Neural cell (in vitro differentiated cells): ENCODE measurements around the gene MUL1. TPM values are rescaled to one million over a fixed set of nuclear protein-coding genes. Genes with fewer than 3 reads are reported as not detected.

Experiments
- H2AFZ ChIP-seq: fragments of 200-600, 300-800 bp; sonication (generic), shearing (Covaris generic); 2 replicates; pipeline ENCODE4 v1.6.0; 2014; ENCODE audit warnings: low read depth, mild to moderate bottlenecking, antibody characterized with exemption, low read length, moderate library complexity
- H3F3A ChIP-seq: fragments of 200-600 bp; shearing (Covaris generic); 2 replicates; pipeline ENCODE4 v1.6.1; 2016; ENCODE audit warnings: mild to moderate bottlenecking, moderate library complexity, mixed read lengths, antibody characterized with exemption, low read length; ENCODE audit not compliant: insufficient read depth, poor library complexity, severe bottlenecking
- H3K27ac ChIP-seq: fragments of 200-600, 300-800 bp; sonication (generic), shearing (Covaris generic); 2 replicates; pipeline ENCODE4 v1.5.1; 2014; ENCODE audit warnings: mild to moderate bottlenecking, low read length, moderate library complexity
- H3K27me3 ChIP-seq: fragments of 300-800, 200-600 bp; sonication (generic), shearing (Covaris generic); 2 replicates; pipeline ENCODE4 v1.6.0; 2014; ENCODE audit warnings: mild to moderate bottlenecking, low read depth, low read length, moderate library complexity; ENCODE audit not compliant: insufficient read depth
- H3K36me3 ChIP-seq: fragments of 300-800, 200-600 bp; sonication (generic), shearing (Covaris generic); 2 replicates; pipeline ENCODE4 v1.5.1; 2014; ENCODE audit warnings: mild to moderate bottlenecking, antibody characterized with exemption, low read length, moderate library complexity; ENCODE audit not compliant: insufficient read depth
- H3K4me2 ChIP-seq: fragments of 300-800, 200-600 bp; sonication (generic), shearing (Covaris generic); 2 replicates; pipeline ENCODE4 v1.6.0; 2014; ENCODE audit warnings: mild to moderate bottlenecking, low read length
- H3K4me3 ChIP-seq: fragments of 300-800, 200-600 bp; sonication (generic), shearing (Covaris generic); 2 replicates; pipeline ENCODE4 v1.5.1; 2014; ENCODE audit warnings: mild to moderate bottlenecking, low read length, moderate library complexity
- H3K79me2 ChIP-seq: fragments of 200-600 bp; shearing (Covaris generic); replicated peaks from 2 replicates; pipeline ENCODE4 v1.6.0; 2014; ENCODE audit warnings: mild to moderate bottlenecking, low read length, moderate library complexity; ENCODE audit not compliant: insufficient read depth
- H3K9ac ChIP-seq: fragments of 300-800, 200-600 bp; sonication (generic), shearing (Covaris generic); 2 replicates; pipeline ENCODE4 v1.6.1; 2016; ENCODE audit warnings: mild to moderate bottlenecking, low read length, mixed read lengths
- H3K9me2 ChIP-seq: fragments of 200-600 bp; shearing (Covaris generic); 2 replicates; pipeline ENCODE4 v1.6.1; 2016; ENCODE audit warnings: mild to moderate bottlenecking, low read length, mixed read lengths; ENCODE audit not compliant: insufficient read depth
- H3K9me3 ChIP-seq: fragments of 200-600, 300-800 bp; sonication (generic), shearing (Covaris generic); 2 replicates; pipeline ENCODE4 v1.6.1; 2016; ENCODE audit warnings: mild to moderate bottlenecking, mixed run types, low read length, moderate library complexity, mixed read lengths
- H4K20me1 ChIP-seq: fragments of 200-600 bp; shearing (Covaris generic); 2 replicates; pipeline ENCODE4 v1.6.1; 2016; ENCODE audit warnings: mild to moderate bottlenecking, mixed run types; ENCODE audit not compliant: insufficient read depth
- EP300 ChIP-seq: fragments of 450-650 bp; conservative IDR thresholded peaks from 2 replicates; pipeline ENCODE4 v1.6.1; 2014; ENCODE audit warnings: antibody characterized with exemption, mild to moderate bottlenecking, moderate library complexity; ENCODE audit not compliant: poor library complexity, severe bottlenecking
- EZH2 ChIP-seq: fragments of 200-600, 300-800 bp; shearing (Covaris generic), sonication (generic); IDR thresholded peaks from 2 replicates; pipeline ENCODE4 v1.6.1; 2014; ENCODE audit warnings: antibody characterized with exemption, low read length, borderline replicate concordance, mild to moderate bottlenecking; ENCODE audit not compliant: insufficient read depth, poor library complexity, severe bottlenecking
- MXI1 ChIP-seq: fragments of 450-650 bp; conservative IDR thresholded peaks from 2 replicates; pipeline ENCODE4 v1.6.1; 2014; ENCODE audit warnings: antibody characterized with exemption, mild to moderate bottlenecking; ENCODE audit not compliant: poor library complexity, severe bottlenecking
- POLR2AphosphoS5 ChIP-seq: IDR thresholded peaks from 2 replicates; pipeline ENCODE4 v1.6.1; 2012
- RAD21 ChIP-seq: fragments of 450-650 bp; conservative IDR thresholded peaks from 2 replicates; pipeline ENCODE4 v1.6.1; 2014; ENCODE audit warnings: antibody characterized with exemption, mild to moderate bottlenecking, moderate library complexity
- SMC3 ChIP-seq: fragments of 450-650 bp; conservative IDR thresholded peaks from 2 replicates; pipeline ENCODE4 v1.6.1; 2014; ENCODE audit warnings: antibody characterized with exemption, mild to moderate bottlenecking, moderate library complexity; ENCODE audit not compliant: poor library complexity
- TAF1 ChIP-seq: IDR thresholded peaks from 2 replicates; pipeline ENCODE4 v1.6.1; 2012; ENCODE audit warnings: low read depth
- polyA plus RNA-seq: library from polyadenylated mRNA; depleted of rRNA; stranded (reverse); fragments of >200 nt; gene quantifications from 2 replicates; pipeline ENCODE4 v1.2.3, GENCODE V29; 2014
- TF ChIP-seq, protein P1 (sequence below): fragments of 450-650 bp; IDR thresholded peaks from 2 replicates; pipeline ENCODE4 v1.5.1; 2014; ENCODE audit warnings: antibody characterized with exemption, mild to moderate bottlenecking, moderate library complexity; ENCODE audit not compliant: poor library complexity, severe bottlenecking
- TF ChIP-seq, protein P2 (sequence below): IDR thresholded peaks from 2 replicates; pipeline ENCODE4 v1.6.1; 2012; ENCODE audit warnings: borderline replicate concordance

The MUL1 gene
- polyA plus RNA-seq, 1 donor from 2014 or later = 13.5 TPM

DNA sequence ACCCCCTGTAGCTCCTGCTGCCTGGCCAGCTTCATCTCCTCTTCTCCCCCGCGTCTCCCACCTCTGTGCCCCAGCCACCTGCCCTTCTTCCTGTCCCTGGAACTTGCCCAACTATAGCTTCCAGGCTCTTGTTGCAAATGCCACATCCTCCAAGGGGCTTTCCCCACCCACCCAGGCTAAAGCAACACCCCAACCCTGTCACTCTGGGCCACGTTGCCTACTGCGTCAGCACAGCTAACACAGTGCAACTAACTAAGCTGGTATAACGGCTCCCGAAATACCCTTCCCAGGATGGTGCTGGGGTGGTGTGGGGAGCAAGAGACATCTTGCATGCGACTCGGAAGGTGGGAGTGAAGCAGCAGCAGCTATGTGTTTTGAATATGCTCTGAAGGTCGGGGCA is 41.7 kb downstream of the MUL1 start (continued):
- TF ChIP-seq POLR2AphosphoS5 = no peak
- TF ChIP-seq SMC3 = no peak
- no peak for TF ChIP-seq MXI1
- TF ChIP-seq RAD21 = no peak

DNA sequence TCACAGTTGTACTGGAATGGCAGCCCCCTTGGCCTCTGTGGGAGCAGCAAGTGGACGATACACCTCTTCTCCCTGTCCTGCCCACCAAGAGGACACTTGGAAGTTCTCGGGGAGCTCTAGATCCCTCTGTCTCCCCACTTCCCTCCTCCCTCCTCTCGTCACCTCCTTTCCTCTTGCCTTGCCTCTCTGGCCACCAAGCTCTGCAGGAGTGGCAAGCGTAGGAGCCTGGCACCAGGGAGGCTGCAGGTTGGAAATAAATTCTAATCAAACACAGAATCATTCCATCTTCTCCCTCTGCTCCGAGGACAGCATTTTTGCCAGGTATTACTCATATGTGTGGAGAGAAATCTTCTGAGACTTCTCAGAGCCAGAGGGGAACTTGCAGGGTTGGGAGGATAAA is 42.8 kb downstream of the MUL1 start:
- Histone ChIP-seq H2AFZ (no peak overlapping the region), H3K79me2 (no peaks in the 10 kb centered on the region), H3K4me2 (no peak overlapping the region), H3F3A (no peaks in the 10 kb centered on the region), H3K9me2 (no peaks in the 10 kb centered on the region), H3K9ac (no peak overlapping the region), H3K27ac (no peak overlapping the region), H3K36me3 (no peaks in the 10 kb centered on the region), H3K9me3 (no peaks in the 10 kb centered on the region), H3K4me3 (no peak overlapping the region), H3K27me3 (no peaks in the 10 kb centered on the region), H4K20me1 (no peaks in the 10 kb centered on the region)
- TF ChIP-seq TAF1 = no peak
- no peak for TF ChIP-seq RAD21
- no peak for TF ChIP-seq EZH2
- TF ChIP-seq POLR2AphosphoS5 = no peak
- TF ChIP-seq EP300 = no peak
- TF ChIP-seq, protein P1, sequence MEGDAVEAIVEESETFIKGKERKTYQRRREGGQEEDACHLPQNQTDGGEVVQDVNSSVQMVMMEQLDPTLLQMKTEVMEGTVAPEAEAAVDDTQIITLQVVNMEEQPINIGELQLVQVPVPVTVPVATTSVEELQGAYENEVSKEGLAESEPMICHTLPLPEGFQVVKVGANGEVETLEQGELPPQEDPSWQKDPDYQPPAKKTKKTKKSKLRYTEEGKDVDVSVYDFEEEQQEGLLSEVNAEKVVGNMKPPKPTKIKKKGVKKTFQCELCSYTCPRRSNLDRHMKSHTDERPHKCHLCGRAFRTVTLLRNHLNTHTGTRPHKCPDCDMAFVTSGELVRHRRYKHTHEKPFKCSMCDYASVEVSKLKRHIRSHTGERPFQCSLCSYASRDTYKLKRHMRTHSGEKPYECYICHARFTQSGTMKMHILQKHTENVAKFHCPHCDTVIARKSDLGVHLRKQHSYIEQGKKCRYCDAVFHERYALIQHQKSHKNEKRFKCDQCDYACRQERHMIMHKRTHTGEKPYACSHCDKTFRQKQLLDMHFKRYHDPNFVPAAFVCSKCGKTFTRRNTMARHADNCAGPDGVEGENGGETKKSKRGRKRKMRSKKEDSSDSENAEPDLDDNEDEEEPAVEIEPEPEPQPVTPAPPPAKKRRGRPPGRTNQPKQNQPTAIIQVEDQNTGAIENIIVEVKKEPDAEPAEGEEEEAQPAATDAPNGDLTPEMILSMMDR = no peak
- no peak for TF ChIP-seq SMC3
- no peak for TF ChIP-seq MXI1
- TF ChIP-seq, protein P2, sequence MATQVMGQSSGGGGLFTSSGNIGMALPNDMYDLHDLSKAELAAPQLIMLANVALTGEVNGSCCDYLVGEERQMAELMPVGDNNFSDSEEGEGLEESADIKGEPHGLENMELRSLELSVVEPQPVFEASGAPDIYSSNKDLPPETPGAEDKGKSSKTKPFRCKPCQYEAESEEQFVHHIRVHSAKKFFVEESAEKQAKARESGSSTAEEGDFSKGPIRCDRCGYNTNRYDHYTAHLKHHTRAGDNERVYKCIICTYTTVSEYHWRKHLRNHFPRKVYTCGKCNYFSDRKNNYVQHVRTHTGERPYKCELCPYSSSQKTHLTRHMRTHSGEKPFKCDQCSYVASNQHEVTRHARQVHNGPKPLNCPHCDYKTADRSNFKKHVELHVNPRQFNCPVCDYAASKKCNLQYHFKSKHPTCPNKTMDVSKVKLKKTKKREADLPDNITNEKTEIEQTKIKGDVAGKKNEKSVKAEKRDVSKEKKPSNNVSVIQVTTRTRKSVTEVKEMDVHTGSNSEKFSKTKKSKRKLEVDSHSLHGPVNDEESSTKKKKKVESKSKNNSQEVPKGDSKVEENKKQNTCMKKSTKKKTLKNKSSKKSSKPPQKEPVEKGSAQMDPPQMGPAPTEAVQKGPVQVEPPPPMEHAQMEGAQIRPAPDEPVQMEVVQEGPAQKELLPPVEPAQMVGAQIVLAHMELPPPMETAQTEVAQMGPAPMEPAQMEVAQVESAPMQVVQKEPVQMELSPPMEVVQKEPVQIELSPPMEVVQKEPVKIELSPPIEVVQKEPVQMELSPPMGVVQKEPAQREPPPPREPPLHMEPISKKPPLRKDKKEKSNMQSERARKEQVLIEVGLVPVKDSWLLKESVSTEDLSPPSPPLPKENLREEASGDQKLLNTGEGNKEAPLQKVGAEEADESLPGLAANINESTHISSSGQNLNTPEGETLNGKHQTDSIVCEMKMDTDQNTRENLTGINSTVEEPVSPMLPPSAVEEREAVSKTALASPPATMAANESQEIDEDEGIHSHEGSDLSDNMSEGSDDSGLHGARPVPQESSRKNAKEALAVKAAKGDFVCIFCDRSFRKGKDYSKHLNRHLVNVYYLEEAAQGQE = no peak

DNA sequence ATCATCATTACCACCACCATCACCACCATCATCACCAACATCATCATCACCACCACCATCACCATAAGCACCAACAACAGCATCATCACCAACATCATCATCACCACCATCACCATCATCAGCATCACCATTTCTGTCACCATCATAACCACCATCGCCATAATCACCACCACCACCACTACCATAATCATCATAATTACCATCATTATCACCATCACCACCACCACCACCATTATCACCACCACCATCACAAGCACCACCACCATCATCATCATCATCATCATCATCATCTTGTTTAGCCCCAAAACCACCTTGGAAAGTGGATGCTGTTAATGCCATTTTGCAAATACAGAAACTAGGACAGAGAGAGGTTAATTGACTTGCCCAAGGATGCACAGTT is 44.4 kb downstream of the MUL1 start:
- H4K20me1 ChIP-seq = no peaks in the 10 kb centered on the region
- no peaks in the 10 kb centered on the region for H3K36me3 ChIP-seq
- H3K9me2 ChIP-seq = no peaks in the 10 kb centered on the region
- no peak overlapping the region for H3K4me2 ChIP-seq
- H3K9me3 ChIP-seq = no peaks in the 10 kb centered on the region
- H3K4me3 ChIP-seq = no peak overlapping the region
- TF ChIP-seq SMC3 = no peak
- no peak for TF ChIP-seq EZH2
- no peak for TF ChIP-seq TAF1
- TF ChIP-seq, protein P2 = no peak
- no peak for TF ChIP-seq MXI1
- TF ChIP-seq, protein P1 = no peak
- no peak for TF ChIP-seq EP300
- no peak for TF ChIP-seq RAD21
- no peak for TF ChIP-seq POLR2AphosphoS5
- H3K27ac ChIP-seq = no peak overlapping the region
- no peak overlapping the region for H3K9ac ChIP-seq
- no peaks in the 10 kb centered on the region for H3F3A ChIP-seq
- H3K79me2 ChIP-seq = no peaks in the 10 kb centered on the region
- no peaks in the 10 kb centered on the region for H3K27me3 ChIP-seq
- no peak overlapping the region for H2AFZ ChIP-seq
